ENCODE data around the gene TECTA.

GRCh38 chr11:121163658-121164308, 62.7 kb downstream of the TECTA start:
- TF ChIP-seq, protein P1, sequence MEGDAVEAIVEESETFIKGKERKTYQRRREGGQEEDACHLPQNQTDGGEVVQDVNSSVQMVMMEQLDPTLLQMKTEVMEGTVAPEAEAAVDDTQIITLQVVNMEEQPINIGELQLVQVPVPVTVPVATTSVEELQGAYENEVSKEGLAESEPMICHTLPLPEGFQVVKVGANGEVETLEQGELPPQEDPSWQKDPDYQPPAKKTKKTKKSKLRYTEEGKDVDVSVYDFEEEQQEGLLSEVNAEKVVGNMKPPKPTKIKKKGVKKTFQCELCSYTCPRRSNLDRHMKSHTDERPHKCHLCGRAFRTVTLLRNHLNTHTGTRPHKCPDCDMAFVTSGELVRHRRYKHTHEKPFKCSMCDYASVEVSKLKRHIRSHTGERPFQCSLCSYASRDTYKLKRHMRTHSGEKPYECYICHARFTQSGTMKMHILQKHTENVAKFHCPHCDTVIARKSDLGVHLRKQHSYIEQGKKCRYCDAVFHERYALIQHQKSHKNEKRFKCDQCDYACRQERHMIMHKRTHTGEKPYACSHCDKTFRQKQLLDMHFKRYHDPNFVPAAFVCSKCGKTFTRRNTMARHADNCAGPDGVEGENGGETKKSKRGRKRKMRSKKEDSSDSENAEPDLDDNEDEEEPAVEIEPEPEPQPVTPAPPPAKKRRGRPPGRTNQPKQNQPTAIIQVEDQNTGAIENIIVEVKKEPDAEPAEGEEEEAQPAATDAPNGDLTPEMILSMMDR (IDR thresholded peaks at IDR 0.05), result no peak
- no peak for TF ChIP-seq ZFX (IDR thresholded peaks at IDR 0.05; ENCODE audit: borderline replicate concordance)

Measured in 22Rv1 (cell line).